Kidney glomerular epithelial cell (primary cell): ENCODE data around the gene RBMXL3.

Source experiments
- DNase-seq: peaks from one replicate; lab custom pipeline; 2025; lab: John Stamatoyannopoulos, UW

Gene RBMXL3

DNA sequence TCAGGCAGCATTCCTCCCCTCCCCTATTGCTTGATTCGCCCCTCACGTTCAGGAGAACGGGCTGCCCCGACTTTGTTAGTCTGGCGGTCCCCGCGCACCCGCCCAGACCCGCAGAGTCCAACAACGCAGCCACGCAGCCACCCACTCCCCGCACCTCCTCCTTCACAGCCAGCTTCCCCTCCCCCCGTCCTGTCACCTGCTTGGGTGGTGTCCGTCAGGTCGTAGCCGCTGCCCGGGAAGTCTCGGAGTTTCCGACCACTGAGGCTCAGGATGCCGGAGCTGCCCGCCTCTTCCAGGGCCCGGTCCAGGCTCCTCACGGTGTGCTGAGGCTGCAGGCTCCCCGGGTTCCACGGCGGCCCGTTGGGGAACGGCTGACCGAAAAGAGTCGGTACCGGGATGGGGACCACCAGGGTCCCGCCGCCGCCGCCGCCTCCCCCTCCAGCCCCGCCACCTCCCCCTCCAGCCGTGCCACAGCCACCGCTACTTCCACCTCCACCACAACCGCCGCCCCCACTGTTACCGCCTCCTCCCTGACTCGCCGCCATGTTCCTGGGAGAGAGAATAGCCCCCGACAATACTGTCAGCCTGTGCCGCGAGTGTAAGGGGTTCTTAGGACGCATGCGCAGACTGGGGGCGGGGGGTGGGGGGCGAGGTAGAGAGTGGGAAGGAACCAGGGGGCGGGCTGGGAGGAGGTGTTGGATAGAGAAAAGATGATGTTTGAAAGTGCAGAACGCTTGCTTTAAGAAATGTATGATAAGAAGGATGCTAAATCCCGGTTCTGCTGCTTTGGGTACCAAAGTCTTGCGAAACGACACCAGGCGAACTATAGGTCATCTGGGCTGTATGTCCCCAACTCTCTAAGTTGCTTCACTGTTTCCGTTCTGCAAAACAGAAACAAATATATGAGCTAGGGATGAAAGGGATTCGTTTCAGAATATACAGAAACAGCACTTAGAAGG, 44.6 kb downstream of the RBMXL3 start, which contains the start of gene LRCH2:
LRCH2 (minus strand) TSS at position 600 of the 959 bp plus-strand sequence; CDS start at position 545, 55 bp downstream.
- DNase-seq: no peak

DNA sequence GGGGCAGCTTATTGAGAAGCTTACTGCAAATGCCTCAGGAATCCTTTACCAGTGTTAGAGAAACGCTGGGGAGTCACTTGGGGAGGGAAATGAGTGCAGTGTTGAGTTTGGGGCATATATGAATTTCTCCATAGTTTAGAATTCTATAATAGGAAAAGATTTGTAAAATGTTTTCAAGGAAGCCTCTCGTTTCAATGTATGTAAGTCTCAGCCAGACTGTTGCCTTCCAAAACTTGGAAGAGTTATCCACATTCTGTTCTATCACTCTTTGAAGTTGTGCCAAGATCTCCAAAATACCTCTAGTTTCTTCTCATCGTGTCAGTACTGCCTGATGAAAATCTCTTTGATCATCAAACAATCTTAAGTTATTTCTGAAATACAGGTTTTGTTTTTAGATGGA, 45.3 kb downstream of the RBMXL3 start:
- no peak for DNase-seq

DNA sequence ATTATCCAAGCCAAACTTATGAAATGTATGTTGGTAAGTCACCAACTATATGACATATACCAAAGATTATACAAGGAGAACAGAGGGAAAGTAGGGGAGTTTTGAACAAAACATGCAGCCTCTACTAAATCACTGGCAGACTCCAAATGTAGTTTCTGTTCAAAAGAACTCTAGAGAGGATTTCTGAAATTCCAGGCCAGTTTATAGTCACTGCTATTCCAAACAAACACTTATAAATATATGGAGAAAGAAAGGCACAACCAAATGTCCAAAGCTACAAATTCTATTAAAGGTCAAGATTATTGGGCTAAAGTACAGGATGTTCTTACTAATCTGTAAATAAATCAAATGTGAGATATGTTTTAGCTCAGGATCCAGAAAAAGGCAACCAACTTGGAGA, 47.4 kb downstream of the RBMXL3 start:
- no peak for DNase-seq

DNA sequence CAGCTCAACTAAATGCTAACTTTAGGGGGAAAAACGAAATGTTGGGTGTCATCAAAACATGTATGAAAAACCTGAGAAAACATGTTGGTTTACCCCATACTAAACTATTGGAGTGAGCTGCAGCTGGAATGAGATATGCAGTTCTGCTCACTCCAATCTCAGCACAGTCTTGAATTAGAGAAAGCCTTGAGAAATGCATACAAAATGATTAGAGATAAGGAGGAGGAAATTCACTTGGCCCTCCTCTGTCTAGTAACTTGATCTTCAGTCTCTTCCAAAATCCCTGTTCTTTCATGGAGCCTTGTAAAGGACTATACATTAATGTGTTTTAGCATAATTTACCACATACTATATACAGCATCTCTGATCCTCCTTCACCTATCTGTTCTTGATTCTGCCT, 47.8 kb downstream of the RBMXL3 start:
- no peak for DNase-seq
